Esophagus muscularis mucosa (tissue), 3 donors: ENCODE data around the gene BPGM.

Experiments
- EP300 ChIP-seq: sonication (generic); formaldehyde crosslinking; IDR thresholded peaks from one replicate; pipeline ENCODE4 v1.6.1; 2017; ENCODE audit warnings: antibody characterized with exemption
- TF ChIP-seq, protein P1 (sequence below), 3 experiments: fragments of 200-600 bp in 2 of 3; fragments of 450-650 bp in 1 of 3; sonication (generic) in 2 of 3; IDR thresholded peaks; one replicate each; pipeline ENCODE4 v1.5.1; 2017 to 2019; ENCODE audit warnings: antibody characterized with exemption in 3 of 3, mild to moderate bottlenecking in 2 of 3, moderate library complexity in 1 of 3

DNA sequence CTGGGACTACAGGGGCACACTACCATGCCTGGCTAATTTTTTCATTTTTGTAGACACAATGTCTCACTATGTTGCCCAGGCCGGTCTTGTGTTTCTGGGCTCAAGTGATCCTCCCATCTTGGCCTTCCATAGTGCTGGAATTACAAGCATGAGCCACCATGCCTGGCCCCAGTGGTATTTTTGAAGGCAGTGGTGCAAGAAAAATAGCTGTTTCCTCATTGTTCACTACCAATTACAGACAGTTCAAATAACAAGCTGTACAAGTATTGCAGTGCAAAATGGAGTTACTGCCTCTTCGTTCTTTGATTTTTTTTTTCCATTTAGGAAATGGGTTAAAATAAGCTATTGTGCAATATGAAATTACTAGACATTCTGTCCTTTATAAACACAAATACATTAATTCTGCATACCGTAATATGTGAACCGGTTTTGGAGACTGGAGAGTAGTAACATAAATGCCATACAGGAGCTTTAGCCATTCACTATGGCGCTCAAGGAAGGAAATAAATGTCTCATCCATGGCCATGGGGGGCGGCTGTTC, 35.0 kb upstream of the BPGM start:
- TF ChIP-seq, protein P1, sequence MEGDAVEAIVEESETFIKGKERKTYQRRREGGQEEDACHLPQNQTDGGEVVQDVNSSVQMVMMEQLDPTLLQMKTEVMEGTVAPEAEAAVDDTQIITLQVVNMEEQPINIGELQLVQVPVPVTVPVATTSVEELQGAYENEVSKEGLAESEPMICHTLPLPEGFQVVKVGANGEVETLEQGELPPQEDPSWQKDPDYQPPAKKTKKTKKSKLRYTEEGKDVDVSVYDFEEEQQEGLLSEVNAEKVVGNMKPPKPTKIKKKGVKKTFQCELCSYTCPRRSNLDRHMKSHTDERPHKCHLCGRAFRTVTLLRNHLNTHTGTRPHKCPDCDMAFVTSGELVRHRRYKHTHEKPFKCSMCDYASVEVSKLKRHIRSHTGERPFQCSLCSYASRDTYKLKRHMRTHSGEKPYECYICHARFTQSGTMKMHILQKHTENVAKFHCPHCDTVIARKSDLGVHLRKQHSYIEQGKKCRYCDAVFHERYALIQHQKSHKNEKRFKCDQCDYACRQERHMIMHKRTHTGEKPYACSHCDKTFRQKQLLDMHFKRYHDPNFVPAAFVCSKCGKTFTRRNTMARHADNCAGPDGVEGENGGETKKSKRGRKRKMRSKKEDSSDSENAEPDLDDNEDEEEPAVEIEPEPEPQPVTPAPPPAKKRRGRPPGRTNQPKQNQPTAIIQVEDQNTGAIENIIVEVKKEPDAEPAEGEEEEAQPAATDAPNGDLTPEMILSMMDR (IDR thresholded peaks at IDR 0.05), result no peak
- TF ChIP-seq EP300, result no peak
